Measurements from ENCODE around the gene RASL12.
"Not testable (repeated sequence)": the region's sequence is repeated elsewhere in the genome, so short reads cannot be mapped to it uniquely, and the experiment has no call there.

The RASL12 gene

DNA sequence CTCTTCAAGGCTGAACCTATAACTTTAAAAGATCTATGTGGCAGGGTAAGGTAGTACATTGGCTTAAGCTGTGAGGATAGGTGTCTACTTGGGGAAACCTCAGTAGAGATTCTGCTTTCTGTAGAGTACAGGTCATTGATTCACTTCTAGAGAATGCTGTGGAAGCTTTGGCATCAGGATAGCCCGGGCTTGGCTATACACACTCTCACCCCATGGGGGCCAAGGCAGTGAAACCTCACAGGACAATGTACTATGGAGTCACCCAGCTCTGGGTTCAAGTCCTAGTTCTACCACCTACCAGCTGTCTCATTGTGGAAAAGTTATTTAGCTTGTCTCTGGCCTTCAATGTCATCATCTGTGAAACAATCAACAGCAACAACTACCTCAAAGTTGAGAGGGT, 47.4 kb downstream of the RASL12 start:
- no peak for DNase-seq

DNA sequence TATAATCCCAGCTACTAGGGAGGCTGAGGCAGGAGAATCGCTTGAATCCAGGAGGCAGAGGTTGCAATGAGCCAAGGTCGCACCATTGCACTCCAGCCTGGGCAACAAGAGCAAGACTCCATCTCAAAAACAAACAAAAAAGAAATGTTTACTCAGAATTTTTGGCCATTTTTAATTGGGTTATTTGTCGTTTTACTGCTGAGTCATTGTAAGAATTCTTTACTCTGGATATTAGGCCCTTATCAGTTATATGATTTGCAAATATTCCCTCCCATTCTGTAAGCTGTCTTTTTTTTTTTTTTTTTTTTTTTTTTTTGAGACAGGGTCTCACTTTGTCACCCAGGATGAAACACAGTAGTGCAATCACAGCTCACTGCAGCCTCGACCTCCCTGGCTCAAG, 56.6 kb downstream of the RASL12 start:
- not testable (repeated sequence) for DNase-seq

- DNase-seq: no peak
Observed at GRCh38 chr15:65008983-65009382, 58.8 kb downstream of the RASL12 start.

DNA sequence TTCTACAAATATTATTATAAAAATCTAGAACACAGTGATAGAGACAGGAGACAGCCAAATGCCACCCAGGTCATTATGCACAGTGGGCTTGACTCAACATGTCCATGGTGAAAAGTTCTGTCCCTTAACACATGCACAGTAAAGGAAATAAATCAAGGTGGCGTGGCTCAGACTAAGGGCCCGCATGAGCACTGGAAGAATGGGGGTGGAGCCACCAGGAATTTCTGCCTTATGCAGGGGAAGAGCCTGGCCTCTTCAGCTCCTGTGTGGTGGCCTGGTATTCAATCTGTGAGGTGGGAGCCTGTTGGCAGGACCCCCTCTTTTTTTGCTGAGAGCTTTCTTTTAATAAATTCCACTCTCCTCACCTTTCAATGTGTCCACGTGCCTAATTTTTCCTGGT, 60.9 kb downstream of the RASL12 start:
- no peak for DNase-seq

DNA sequence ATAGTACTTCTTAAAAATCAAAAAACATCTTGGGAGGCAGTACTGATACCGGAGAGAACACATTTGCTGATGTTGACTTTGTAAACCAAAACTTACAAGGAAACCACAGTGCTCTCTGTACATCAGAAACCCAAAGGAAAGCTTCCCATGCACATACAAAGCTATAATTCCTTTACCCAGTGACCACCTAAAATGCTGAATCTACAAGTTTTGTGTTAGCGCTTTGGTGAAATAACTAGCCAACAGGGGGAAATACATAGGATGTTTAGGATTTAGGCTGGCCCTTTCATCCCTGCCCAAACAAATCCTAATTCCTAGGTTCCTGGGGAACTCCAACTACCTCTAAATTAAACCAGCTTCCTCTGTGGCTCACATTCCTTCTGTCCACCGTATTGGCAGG, 62.8 kb downstream of the RASL12 start:
- DNase-seq: no peak
